Bronchial epithelial cell (primary cell): Measurements from ENCODE around the gene MYBPH. TPM values are rescaled to one million over a fixed set of nuclear protein-coding genes. Genes with fewer than 3 reads are reported as not detected.
A peak's percentile ranks its signal among the peaks of the same experiment; 100 is the strongest.

ENCODE experiments used
- DNase-seq: peaks from one replicate; pipeline ENCODE4 v3.0.0-alpha.2; 2010; ENCODE audit warnings: low read depth
- FAIRE-seq: peaks from 2 replicates; lab custom pipeline; 2011; peaks lifted over from hg19 to GRCh38; lab: Jason Lieb, UNC
- H3K27me3 ChIP-seq: 2 replicates; pipeline ENCODE4 v1.5.1; 2011; ENCODE audit warnings: low read length; ENCODE audit not compliant: control insufficient read depth, insufficient read depth
- H3K36me3 ChIP-seq: 2 replicates; pipeline ENCODE4 v1.5.1; 2011; ENCODE audit warnings: low read length; ENCODE audit not compliant: control insufficient read depth, insufficient read depth
- H3K4me3 ChIP-seq: 2 replicates; pipeline ENCODE4 v1.5.1; 2011; ENCODE audit warnings: mild to moderate bottlenecking, low read depth, low read length, control low read depth
- CTCF ChIP-seq: IDR thresholded peaks from 2 replicates; pipeline ENCODE4 v1.5.1; 2011; ENCODE audit warnings: mild to moderate bottlenecking, moderate library complexity, low read length, control low read depth, inconsistent platforms; ENCODE audit not compliant: insufficient read depth, severe bottlenecking
- total RNA-seq: library from RNA; depleted of rRNA; stranded (reverse); fragments of >200 nt; gene quantifications from 2 replicates; pipeline ENCODE4 v1.2.1, GENCODE V29; 2014

The MYBPH gene
- total RNA-seq, 1 donor from 2014 or later, result not detected

GRCh38 chr1:203166192-203166940 lies 9.3 kb downstream of the MYBPH start:
- Histone ChIP-seq H3K4me3 (no peak overlapping the region), H3K36me3 (no peaks in the 10 kb centered on the region), H3K27me3 (peaks cover 7% of the 10 kb centered on the region)
- TF ChIP-seq CTCF, result peak; percentile 58
- FAIRE-seq, result peak; percentile 43
- peak; percentile 35 for DNase-seq

DNA sequence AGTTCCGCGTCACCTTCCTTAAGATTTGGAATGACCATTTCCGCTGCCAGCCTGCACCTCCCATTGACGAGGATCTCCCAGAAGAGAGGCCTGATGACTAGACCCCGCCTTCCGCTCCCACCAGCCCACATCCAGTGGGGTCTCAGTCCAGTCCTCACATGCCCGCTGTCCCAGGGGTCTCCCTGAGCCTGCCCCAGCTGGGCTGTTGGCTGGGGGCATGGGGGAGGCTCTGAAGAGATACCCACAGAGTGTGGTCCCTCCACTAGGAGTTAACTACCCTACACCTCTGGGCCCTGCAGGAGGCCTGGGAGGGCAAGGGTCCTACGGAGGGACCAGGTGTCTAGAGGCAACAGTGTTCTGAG lies 9.8 kb downstream of the MYBPH start:
- FAIRE-seq (no peak), DNase-seq (no peak)
- Histone ChIP-seq H3K4me3 (no peak overlapping the region), H3K27me3 (peaks cover 7% of the 10 kb centered on the region), H3K36me3 (no peaks in the 10 kb centered on the region)
- no peak for TF ChIP-seq CTCF

DNA sequence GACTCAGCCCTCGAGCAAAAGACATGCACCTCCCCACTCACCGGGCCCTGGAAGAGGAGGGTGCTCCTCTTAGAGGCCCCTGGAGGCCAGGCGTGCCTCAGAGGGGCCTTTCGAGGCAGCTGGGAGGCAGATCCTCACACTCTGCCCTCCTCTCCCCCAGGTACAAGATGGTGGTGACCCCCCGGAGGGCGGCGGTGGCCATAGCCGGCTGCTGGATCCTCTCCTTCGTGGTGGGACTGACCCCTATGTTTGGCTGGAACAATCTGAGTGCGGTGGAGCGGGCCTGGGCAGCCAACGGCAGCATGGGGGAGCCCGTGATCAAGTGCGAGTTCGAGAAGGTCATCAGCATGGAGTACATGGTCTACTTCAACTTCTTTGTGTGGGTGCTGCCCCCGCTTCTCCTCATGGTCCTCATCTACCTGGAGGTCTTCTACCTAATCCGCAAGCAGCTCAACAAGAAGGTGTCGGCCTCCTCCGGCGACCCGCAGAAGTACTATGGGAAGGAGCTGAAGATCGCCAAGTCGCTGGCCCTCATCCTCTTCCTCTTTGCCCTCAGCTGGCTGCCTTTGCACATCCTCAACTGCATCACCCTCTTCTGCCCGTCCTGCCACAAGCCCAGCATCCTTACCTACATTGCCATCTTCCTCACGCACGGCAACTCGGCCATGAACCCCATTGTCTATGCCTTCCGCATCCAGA lies 10.4 kb downstream of the MYBPH start:
- FAIRE-seq (no peak), DNase-seq (no peak)
- no peak overlapping the region for H3K4me3 ChIP-seq
- H3K36me3 ChIP-seq, result no peaks in the 10 kb centered on the region
- peaks cover 7% of the 10 kb centered on the region for H3K27me3 ChIP-seq
- TF ChIP-seq CTCF, result no peak

- H3K4me3 ChIP-seq, result no peak overlapping the region
- H3K36me3 ChIP-seq, result no peaks in the 10 kb centered on the region
- no peak for DNase-seq
- no peak for TF ChIP-seq CTCF
- FAIRE-seq, result no peak
- peaks cover 7% of the 10 kb centered on the region for H3K27me3 ChIP-seq
These were observed 11.6 kb downstream of the MYBPH start for GRCh38 chr1:203163891-203164635.

DNA sequence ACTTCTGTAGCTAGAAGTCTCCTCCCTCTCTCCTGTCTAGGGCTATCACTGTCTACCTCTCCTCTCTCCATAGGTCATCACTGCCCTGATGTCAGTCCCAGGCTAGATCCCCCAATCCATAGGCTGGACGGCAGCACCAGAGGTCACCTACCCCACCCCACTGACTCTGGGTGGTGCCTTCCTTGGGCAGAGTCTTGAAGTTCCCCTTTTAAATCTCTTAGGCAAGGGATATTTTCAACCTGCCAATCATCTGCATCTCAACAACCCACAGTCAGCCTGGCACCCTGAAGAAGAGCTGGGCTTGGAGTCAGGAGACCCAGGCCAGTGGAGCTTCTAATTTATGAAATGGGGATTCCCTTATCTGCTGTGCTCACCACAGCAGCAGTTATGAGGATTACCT lies 13.2 kb downstream of the MYBPH start:
- DNase-seq (no peak), FAIRE-seq (no peak)
- peaks cover 4% of the 10 kb centered on the region for H3K27me3 ChIP-seq
- H3K36me3 ChIP-seq, result no peaks in the 10 kb centered on the region
- H3K4me3 ChIP-seq, result no peak overlapping the region
- no peak for TF ChIP-seq CTCF
